NB4 (cell line): ENCODE data around the gene CFAP46.

Source experiments
- DNase-seq: peaks from one replicate; pipeline ENCODE4 v3.0.0; 2010; ENCODE audit warnings: low read depth
- H3K4me3 ChIP-seq: one replicate; pipeline ENCODE4 v1.5.1; 2011; ENCODE audit warnings: mild to moderate bottlenecking, low read depth, low read length, moderate library complexity
- CTCF ChIP-seq: IDR thresholded peaks from one replicate; pipeline ENCODE4 v1.5.1; 2012; ENCODE audit warnings: low read depth, low read length
- MAX ChIP-seq: IDR thresholded peaks from 2 replicates; pipeline ENCODE4 v1.6.1; 2011; ENCODE audit warnings: low read depth, low read length
- MYC ChIP-seq: IDR thresholded peaks from 2 replicates; pipeline ENCODE4 v1.6.1; 2011; ENCODE audit warnings: low read depth, low read length
- POLR2A ChIP-seq: IDR thresholded peaks from 2 replicates; pipeline ENCODE4 v1.6.1; 2011; ENCODE audit warnings: mild to moderate bottlenecking; ENCODE audit not compliant: insufficient read length; ENCODE audit errors: extremely low read depth

CFAP46 gene

GRCh38 chr10:132860532-132860931, 81.8 kb downstream of the CFAP46 start:
- TF ChIP-seq MAX (no peak), CTCF (no peak)
- no peak for DNase-seq
- H3K4me3 ChIP-seq: no peak overlapping the region

- no peak for TF ChIP-seq POLR2A
- TF ChIP-seq MAX: no peak
- TF ChIP-seq MYC: no peak
- TF ChIP-seq CTCF: no peak
- no peak for DNase-seq
- no peak overlapping the region for H3K4me3 ChIP-seq
Measured at GRCh38 chr10:132859084-132859855, 83.1 kb downstream of the CFAP46 start.

- no peak overlapping the region for H3K4me3 ChIP-seq
- TF ChIP-seq CTCF (no peak), POLR2A (no peak), MAX (no peak), MYC (no peak)
- DNase-seq: no peak
Measured at GRCh38 chr10:132858121-132859081, 84.0 kb downstream of the CFAP46 start.

- no peak overlapping the region for H3K4me3 ChIP-seq
- no peak for TF ChIP-seq POLR2A
- TF ChIP-seq MAX: no peak
- TF ChIP-seq CTCF: no peak
- no peak for TF ChIP-seq MYC
- no peak for DNase-seq
Measured at GRCh38 chr10:132856869-132857524, 85.4 kb downstream of the CFAP46 start.

- TF ChIP-seq POLR2A (no peak), MYC (no peak), MAX (no peak)
- DNase-seq: no peak
- H3K4me3 ChIP-seq: no peak overlapping the region
Measured at GRCh38 chr10:132855889-132856288, 86.5 kb downstream of the CFAP46 start.
